Daoy (cell line): Measurements from ENCODE around the gene SIGLEC11. TPM values are rescaled to one million over a fixed set of nuclear protein-coding genes. Genes with fewer than 3 reads are reported as not detected.

Source experiments
- DNase-seq: peaks from one replicate; pipeline ENCODE4 v3.0.0-alpha.2; 2015; ENCODE audit warnings: low read depth
- total RNA-seq: library from RNA; depleted of rRNA; stranded (reverse); fragments of >200 nt; shearing (Covaris generic); gene quantifications from 2 replicates; pipeline ENCODE4 v1.2.3, GENCODE V29; 2014; rRNA removed

SIGLEC11 gene
- total RNA-seq, 1 experiment from 2014 or later = not detected

GRCh38 chr19:49907745-49908446 lies 53.1 kb downstream of the SIGLEC11 start:
- DNase-seq = no peak

GRCh38 chr19:49906879-49907564 lies 54.0 kb downstream of the SIGLEC11 start:
- no peak for DNase-seq

GRCh38 chr19:49904136-49904535 lies 56.8 kb downstream of the SIGLEC11 start:
- no peak for DNase-seq

Other genes starting within 250 kb of the SIGLEC11 start
- not detected in 2 replicates for gene TSKS, start 197.9 kb downstream of the SIGLEC11 start, total RNA-seq
- 44.8 and 46.5 TPM in 2 replicates for gene AP2A1, start 194.2 kb downstream of the SIGLEC11 start, total RNA-seq
- 9.9 and 20.1 TPM in 2 replicates for gene FUZ, start 147.9 kb downstream of the SIGLEC11 start, total RNA-seq
- gene MED25, start 142.9 kb downstream of the SIGLEC11 start, total RNA-seq = 17.8 and 29.9 TPM in 2 replicates
- gene PTOV1, start 110.0 kb downstream of the SIGLEC11 start, total RNA-seq = 61.2 and 67.8 TPM in 2 replicates
- gene PNKP, start 93.6 kb downstream of the SIGLEC11 start, total RNA-seq = 36.9 and 38.4 TPM in 2 replicates
- 9.6 and 10.5 TPM in 2 replicates for gene AKT1S1, start 83.8 kb downstream of the SIGLEC11 start, total RNA-seq
- gene TBC1D17, start 83.5 kb downstream of the SIGLEC11 start, total RNA-seq = 5.9 and 8.1 TPM in 2 replicates
- gene IL4I1, start 64.3 kb downstream of the SIGLEC11 start, total RNA-seq = 9.1 and 9.3 TPM in 2 replicates
- 8.9 and 17.4 TPM in 2 replicates for gene ATF5, start 32.0 kb downstream of the SIGLEC11 start, total RNA-seq
- 92.7 and 95.5 TPM in 2 replicates for gene NUP62, start 31.7 kb downstream of the SIGLEC11 start, total RNA-seq
- 18.2 and 22.7 TPM in 2 replicates for gene VRK3, start 64.2 kb upstream of the SIGLEC11 start, total RNA-seq
- 20.0 and 22.2 TPM in 2 replicates for gene ZNF473, start 64.8 kb upstream of the SIGLEC11 start, total RNA-seq
- gene IZUMO2, start 202.1 kb upstream of the SIGLEC11 start, total RNA-seq = not detected in 2 replicates
- gene MYH14, start 242.4 kb upstream of the SIGLEC11 start, total RNA-seq = 7.2 and 10.3 TPM in 2 replicates